H1 (cell line): ENCODE data around the gene OPCML. TPM values are rescaled to one million over a fixed set of nuclear protein-coding genes. Genes with fewer than 3 reads are reported as not detected.

Experiments used
- CTCF ChIA-PET: fragments of 300-600 bp; sonication (Branson Sonifier 250); formaldehyde crosslinking; loops from one replicate; lab custom pipeline; 2021; ENCODE audit not compliant: partially characterized antibody; lab: Charles Lee
- POLR2A ChIA-PET: fragments of 300-600 bp; sonication (Branson Sonifier 250); formaldehyde crosslinking; loops from one replicate; lab custom pipeline; 2021; ENCODE audit warnings: inconsistent platforms; ENCODE audit not compliant: partially characterized antibody; lab: Charles Lee
- DNase-seq, 2 experiments: peaks; one replicate each; pipeline versions ENCODE4 v3.0.0 to v3.0.0-alpha.2; 2010 to 2022; ENCODE audit warnings: low spot score in 2 of 2, low read depth in 1 of 2, mixed read lengths in 1 of 2
- FAIRE-seq: peaks from 2 replicates; lab custom pipeline; 2011; peaks lifted over from hg19 to GRCh38; lab: Jason Lieb, UNC
- H2AFZ ChIP-seq: 2 replicates; pipeline ENCODE4 v1.8.1; 2012; ENCODE audit warnings: low read length, inconsistent platforms
- H2AK5ac ChIP-seq: 2 replicates; pipeline ENCODE4 v1.6.1; 2013; ENCODE audit warnings: low read depth, low read length
- H2BK120ac ChIP-seq: replicated peaks from 2 replicates; pipeline ENCODE3; 2013; ENCODE audit warnings: low read depth, low read length, inconsistent platforms
- H2BK12ac ChIP-seq: 2 replicates; pipeline ENCODE4 v1.6.1; 2013; ENCODE audit warnings: low read depth, low read length
- H2BK15ac ChIP-seq: 2 replicates; pipeline ENCODE4 v1.6.1; 2013; ENCODE audit warnings: low read length
- H2BK20ac ChIP-seq: 2 replicates; pipeline ENCODE4 v1.6.1; 2013; ENCODE audit warnings: low read length
- H2BK5ac ChIP-seq: 2 replicates; pipeline ENCODE4 v1.6.1; 2013; ENCODE audit warnings: low read depth, low read length
- H3K14ac ChIP-seq: 2 replicates; pipeline ENCODE4 v1.6.1; 2013; ENCODE audit warnings: inconsistent platforms; ENCODE audit not compliant: insufficient read length
- H3K18ac ChIP-seq: 2 replicates; pipeline ENCODE4 v1.6.1; 2013; ENCODE audit warnings: low read length; ENCODE audit errors: extremely low read depth
- H3K23ac ChIP-seq: 2 replicates; pipeline ENCODE4 v1.6.1; 2013; ENCODE audit warnings: inconsistent platforms; ENCODE audit not compliant: insufficient read length
- H3K23me2 ChIP-seq: 2 replicates; pipeline ENCODE4 v1.6.1; 2013; ENCODE audit warnings: low read depth, low read length
- H3K27ac ChIP-seq: 2 replicates; pipeline ENCODE4 v1.6.1; 2011; ENCODE audit warnings: low read depth, low read length, inconsistent platforms
- H3K27me3 ChIP-seq, 4 experiments: replicated peaks in 1 of 4; 1 replicate in 1 of 4; 2 replicates in 3 of 4; pipeline versions ENCODE4 v1.6.1 to v1.8.1; 2011 to 2013; ENCODE audit warnings: low read length in 3 of 4, mild to moderate bottlenecking in 3 of 4, inconsistent platforms in 2 of 4, mixed read lengths in 2 of 4, moderate library complexity in 1 of 4; ENCODE audit not compliant: control insufficient read depth in 3 of 4, insufficient read depth in 3 of 4; ENCODE audit errors: extremely low read depth in 1 of 4
- H3K36me3 ChIP-seq, 4 experiments: 2 replicates each; pipeline versions ENCODE4 v1.6.1 to v1.8.1; 2011 to 2013; ENCODE audit warnings: mild to moderate bottlenecking in 4 of 4, low read length in 3 of 4, moderate library complexity in 2 of 4, control low read depth in 1 of 4, inconsistent platforms in 1 of 4; ENCODE audit not compliant: insufficient read depth in 4 of 4, control insufficient read depth in 2 of 4
- H3K4ac ChIP-seq: replicated peaks from 2 replicates; pipeline ENCODE3; 2013; ENCODE audit warnings: low read length, low read depth, mixed read lengths, inconsistent platforms; ENCODE audit not compliant: insufficient read length
- H3K4me1 ChIP-seq, 4 experiments: replicated peaks in 1 of 4; 1 replicate in 1 of 4; 2 replicates in 3 of 4; pipeline versions ENCODE4 v1.6.1 to v1.8.1; 2011 to 2013; ENCODE audit warnings: low read length in 3 of 4, inconsistent platforms in 2 of 4, mixed read lengths in 1 of 4; ENCODE audit not compliant: insufficient read depth in 4 of 4, control insufficient read depth in 3 of 4
- H3K4me2 ChIP-seq, 2 experiments: 2 replicates each; pipeline versions ENCODE4 v1.6.1 to v1.8.1; 2011 to 2013; ENCODE audit warnings: low read depth in 2 of 2, low read length in 2 of 2, control low read depth in 1 of 2, inconsistent platforms in 1 of 2, mild to moderate bottlenecking in 1 of 2; ENCODE audit not compliant: insufficient read depth in 1 of 2
- H3K4me3 ChIP-seq, 4 experiments: fragments of 200-600, 300-600 bp in 1 of 4; sonication (generic), shearing (Covaris generic), sonication (Bioruptor Twin) in 1 of 4; 2 replicates each; pipeline versions ENCODE4 v1.5.1 to v1.8.1; 2011 to 2016; ENCODE audit warnings: low read length in 4 of 4, low read depth in 3 of 4, control low read depth in 2 of 4, inconsistent platforms in 2 of 4, mild to moderate bottlenecking in 2 of 4, mixed read lengths in 1 of 4, moderate library complexity in 1 of 4; ENCODE audit not compliant: insufficient read depth in 2 of 4; ENCODE audit errors: extremely low read depth in 1 of 4
- H3K56ac ChIP-seq: replicated peaks from 2 replicates; pipeline ENCODE3; 2013; ENCODE audit warnings: low read depth, mild to moderate bottlenecking, mixed read lengths, low read length, inconsistent platforms; ENCODE audit not compliant: insufficient read length
- H3K79me1 ChIP-seq: 2 replicates; pipeline ENCODE4 v1.6.1; 2013; ENCODE audit warnings: low read depth, low read length, control low read depth
- H3K79me2 ChIP-seq, 2 experiments: 2 replicates each; pipeline versions ENCODE4 v1.6.1 to v1.8.1; 2012 to 2013; ENCODE audit warnings: low read length in 2 of 2, mild to moderate bottlenecking in 2 of 2, inconsistent platforms in 1 of 2; ENCODE audit not compliant: insufficient read depth in 2 of 2, control insufficient read depth in 1 of 2
- H3K9ac ChIP-seq, 4 experiments: replicated peaks in 1 of 4; 1 replicate in 1 of 4; 2 replicates in 3 of 4; pipeline versions ENCODE4 v1.6.1 to v1.8.1; 2011 to 2013; ENCODE audit warnings: low read depth in 3 of 4, low read length in 3 of 4, control low read depth in 2 of 4, mild to moderate bottlenecking in 2 of 4, moderate library complexity in 2 of 4, inconsistent platforms in 1 of 4; ENCODE audit errors: extremely low read depth in 1 of 4
- H3K9me3 ChIP-seq, 2 experiments: 2 replicates each; pipeline versions ENCODE4 v1.6.1 to v1.8.1; 2012 to 2013; ENCODE audit warnings: mild to moderate bottlenecking in 2 of 2, moderate library complexity in 2 of 2, control low read depth in 1 of 2, inconsistent platforms in 1 of 2, low read depth in 1 of 2, low read length in 1 of 2, mixed read lengths in 1 of 2; ENCODE audit not compliant: insufficient read depth in 2 of 2
- H4K20me1 ChIP-seq, 2 experiments: replicated peaks in 1 of 2; 2 replicates each; pipeline versions ENCODE3 to v1.8.1; 2011 to 2013; ENCODE audit warnings: inconsistent platforms in 2 of 2, low read length in 2 of 2, mild to moderate bottlenecking in 1 of 2; ENCODE audit not compliant: insufficient read depth in 2 of 2, control insufficient read depth in 1 of 2
- H4K5ac ChIP-seq: 2 replicates; pipeline ENCODE4 v1.6.1; 2013; ENCODE audit warnings: low read length, low read depth, mixed read lengths, inconsistent platforms; ENCODE audit not compliant: insufficient read length
- H4K8ac ChIP-seq: 2 replicates; pipeline ENCODE4 v1.8.0; 2013; ENCODE audit warnings: mild to moderate bottlenecking, moderate library complexity, low read length, inconsistent platforms; ENCODE audit not compliant: insufficient read depth; ENCODE audit errors: extremely low read depth
- H4K91ac ChIP-seq: replicated peaks from 2 replicates; pipeline ENCODE3; 2013; ENCODE audit warnings: low read length, mixed read lengths, inconsistent platforms; ENCODE audit not compliant: insufficient read length
- RAD21 ChIP-seq, 2 experiments: IDR thresholded peaks in 1 of 2; conservative IDR thresholded peaks in 1 of 2; 2 replicates each; pipeline ENCODE4 v1.6.1; 2011; ENCODE audit warnings: low read depth in 2 of 2, low read length in 2 of 2, improper control_type of control experiment in 1 of 2, inconsistent platforms in 1 of 2, mild to moderate bottlenecking in 1 of 2, moderate library complexity in 1 of 2
- RFX5 ChIP-seq: IDR thresholded peaks from 2 replicates; pipeline ENCODE4 v1.6.1; 2011; ENCODE audit warnings: low read depth, low read length, improper control_type of control experiment, borderline replicate concordance
- WGBS, 2 experiments: shearing (Covaris generic) in 1 of 2; methylation state at CpG; one replicate each; pipeline versions ENCODE4 v1.1.6 to v1.1.7; 2013 to 2015; ENCODE audit warnings: low lambda C conversion rate in 2 of 2, mixed read lengths in 2 of 2, inconsistent platforms in 1 of 2, low coverage in 1 of 2, missing lambda C conversion rate in 1 of 2; ENCODE audit not compliant: insufficient replicate concordance in 2 of 2, insufficient coverage in 1 of 2, insufficient read length in 1 of 2; ENCODE audit errors: extremely low coverage in 1 of 2, missing lambda C conversion rate in 1 of 2; 5-methylcytosine and 5-hydroxymethylcytosine counted together
- polyA plus RNA-seq, 7 experiments: library from polyadenylated mRNA; depleted of rRNA in 3 of 7; stranded (reverse) in 5 of 7; unstranded in 2 of 7; fragments of >200 nt in 5 of 7; fragments of 200-250 nt in 2 of 7; gene quantifications; 1 replicate in 5 of 7; 2 replicates in 1 of 7; 4 replicates in 1 of 7; pipeline versions ENCODE4 v1.2.1 to v1.2.3, GENCODE V29; 2011 to 2013; ENCODE audit warnings: missing spikeins in 2 of 7, mixed read lengths in 2 of 7
- total RNA-seq: library from RNA; stranded (reverse); fragmentation: NEBNext Ultra II Directional; extraction: Animal tissue kit (Norgen Biotek cat#: 25700); gene quantifications from 2 replicates; pipeline ENCODE4 v1.2.1, GENCODE V29; 2021

Gene OPCML
- total and polyA plus RNA-seq, 2 of the 8 experiments (the other 6 are each of a cell fraction or from before 2014, with no cell fraction given), result 2.3 to 3.1 TPM

DNA sequence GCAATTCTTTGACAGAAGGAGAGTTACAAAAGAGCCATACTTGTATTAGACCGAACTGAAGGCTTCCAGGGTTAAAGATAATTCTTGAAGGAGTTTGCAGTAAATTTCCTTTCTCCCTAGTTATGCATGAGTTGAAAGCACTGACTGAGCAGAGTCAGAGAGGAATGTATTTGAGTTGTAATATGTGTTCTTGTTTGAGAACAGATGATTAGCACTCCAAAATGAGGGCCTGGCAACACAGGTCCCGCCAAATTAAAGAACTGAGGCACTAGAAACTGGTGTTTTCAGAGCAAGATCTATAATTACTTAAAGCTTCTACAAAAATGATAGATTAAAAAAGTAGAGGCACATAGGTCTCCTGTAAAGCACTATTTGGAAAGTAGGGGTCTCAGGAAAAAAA lies 970.4 kb downstream of the OPCML start:
- H2BK12ac ChIP-seq, result no peak overlapping the region
- no peak overlapping the region for H2AFZ ChIP-seq
- ChIA-PET POLR2A (interaction anchor here (0.6 to 0.7 kb wide), 2 partner anchors 30 to 424 kb away, joined by 3 to 6 read pairs; no protein-coding TSS in a partner anchor), CTCF (interaction anchor here (0.7 kb wide), 2 partner anchors 8 to 14 kb away, joined by 3 to 4 read pairs; no protein-coding TSS in a partner anchor)
- H3K79me1 ChIP-seq, result no peaks in the 10 kb centered on the region
- no peak overlapping the region for H3K14ac ChIP-seq
- no peaks in the 10 kb centered on the region for H3K4me1 ChIP-seq
- H3K23ac ChIP-seq, result no peak overlapping the region
- H2BK15ac ChIP-seq, result no peak overlapping the region
- no peak overlapping the region for H2BK5ac ChIP-seq
- H3K27ac ChIP-seq, result no peak overlapping the region
- no peak overlapping the region for H4K5ac ChIP-seq
- no peak overlapping the region for H4K8ac ChIP-seq
- no peak overlapping the region for H2AK5ac ChIP-seq
- no peaks in the 10 kb centered on the region for H4K20me1 ChIP-seq
- no peak overlapping the region for H3K4ac ChIP-seq
- no peak for DNase-seq
- no peaks in the 10 kb centered on the region for H3K36me3 ChIP-seq
- 0 out of 2 replicates have a peak, but pooled peaks cover 2% of the 10 kb centered on the region for H3K23me2 ChIP-seq
- H3K79me2 ChIP-seq, result no peaks in the 10 kb centered on the region
- no peaks in the 10 kb centered on the region for H3K9me3 ChIP-seq
- H3K9ac ChIP-seq, result no peak overlapping the region
- no peaks in the 10 kb centered on the region for H3K27me3 ChIP-seq
- TF ChIP-seq RFX5, result no peak
- no peak for TF ChIP-seq RAD21 (IDR thresholded peaks at IDR 0.05 in 1 of 2, conservative IDR thresholded peaks at IDR 0.05 in 1 of 2; ENCODE audit: low read depth in 2 of 2, low read length in 2 of 2)
- H2BK20ac ChIP-seq, result no peak overlapping the region
- no peak overlapping the region for H4K91ac ChIP-seq
- H3K56ac ChIP-seq, result no peak overlapping the region
- H3K4me2 ChIP-seq, result no peak overlapping the region
- no peak overlapping the region for H2BK120ac ChIP-seq
- no peak overlapping the region for H3K4me3 ChIP-seq
- H3K18ac ChIP-seq, result no peak overlapping the region
- no peak for FAIRE-seq
- 92% methylated on average over 2 of the region's 2 CpGs; no CpG with 5 or more reads in 1 of the 2 experiments for WGBS, 2 experiments
